HepG2 (cell line): Measurements from ENCODE around the gene NYNRIN. TPM values are rescaled to one million over a fixed set of nuclear protein-coding genes. Genes with fewer than 3 reads are reported as not detected.
A peak's percentile ranks its signal among the peaks of the same experiment; 100 is the strongest.

Source experiments
- GATAD2A ChIP-seq: IDR thresholded peaks from 2 replicates; pipeline ENCODE4 v1.6.1; 2016
- HHEX ChIP-seq: IDR thresholded peaks from 2 replicates; pipeline ENCODE4 v1.6.1; 2016; ENCODE audit warnings: control low read depth
- HNRNPL ChIP-seq: fragments of 200-400 bp; formaldehyde crosslinking; IDR thresholded peaks from 2 replicates; pipeline ENCODE4 v1.6.1; 2017; ENCODE audit warnings: mild to moderate bottlenecking, low read depth, low read length
- KDM1A ChIP-seq: IDR thresholded peaks from 2 replicates; pipeline ENCODE4 v1.6.1; 2016; ENCODE audit warnings: missing compliant biosample characterization
- NR2F6 ChIP-seq, 2 experiments: IDR thresholded peaks; 2 replicates each; pipeline ENCODE4 v1.6.1; 2016; ENCODE audit warnings: antibody characterized with exemption in 1 of 2, mild to moderate bottlenecking in 1 of 2
- SMAD9 ChIP-seq: sonication (generic); formaldehyde crosslinking; IDR thresholded peaks from 2 replicates; pipeline ENCODE4 v1.5.1; 2020; ENCODE audit warnings: mild to moderate bottlenecking, missing genetic modification reagents
- ZNF616 ChIP-seq: sonication (generic); formaldehyde crosslinking; IDR thresholded peaks from 2 replicates; pipeline ENCODE4 v1.5.0; 2020; ENCODE audit warnings: low read depth, mild to moderate bottlenecking, missing genetic modification reagents
- ZNF761 ChIP-seq: sonication (generic); formaldehyde crosslinking; conservative IDR thresholded peaks from 2 replicates; pipeline ENCODE4 v1.4.0; 2020; ENCODE audit warnings: mild to moderate bottlenecking, missing genetic modification reagents
- ZNF766 ChIP-seq: sonication (generic); formaldehyde crosslinking; IDR thresholded peaks from 2 replicates; pipeline ENCODE4 v1.5.0; 2020; ENCODE audit warnings: missing genetic modification reagents, borderline replicate concordance
- ZNF781 ChIP-seq: sonication (generic); formaldehyde crosslinking; IDR thresholded peaks from 2 replicates; pipeline ENCODE4 v1.5.1; 2020; ENCODE audit warnings: borderline replicate concordance, mild to moderate bottlenecking, missing genetic modification reagents; ENCODE audit errors: not compliant biosample characterization
- polyA plus RNA-seq, 8 experiments: library from polyadenylated mRNA; depleted of rRNA in 3 of 8; stranded (reverse) in 7 of 8; unstranded in 1 of 8; fragments of >200 nt; fragmentation: Illumina TruSeq in 4 of 8; extraction: Trizol in 4 of 8; gene quantifications; 2 replicates each; pipeline versions ENCODE4 v1.2.1 to v1.2.3, GENCODE V29; 2011 to 2016; ENCODE audit warnings: low read depth in 4 of 8, missing spikeins in 1 of 8, mixed read lengths in 1 of 8; ENCODE audit not compliant: insufficient read depth in 1 of 8
- total RNA-seq, 5 experiments: library from RNA; depleted of rRNA; stranded (reverse); fragments of >200 nt; fragmentation: Illumina TruSeq; extraction: Trizol; gene quantifications; 2 replicates each; pipeline ENCODE4 v1.2.3, GENCODE V29; 2016; ENCODE audit warnings: low read depth in 1 of 5
- TF ChIP-seq, protein P1 (sequence below): sonication (generic); formaldehyde crosslinking; IDR thresholded peaks from 2 replicates; pipeline ENCODE4 v1.8.1; 2022; ENCODE audit warnings: low read depth, mild to moderate bottlenecking, missing genetic modification reagents
- TF ChIP-seq, protein P2 (sequence below): sonication (generic); formaldehyde crosslinking; IDR thresholded peaks from 2 replicates; pipeline ENCODE4 v1.4.0; 2020; ENCODE audit warnings: low read depth, mild to moderate bottlenecking, missing genetic modification reagents
- TF ChIP-seq, protein P3 (sequence below): sonication (generic); formaldehyde crosslinking; IDR thresholded peaks from 2 replicates; pipeline ENCODE4 v1.5.0; 2020; ENCODE audit warnings: mild to moderate bottlenecking, missing genetic modification reagents
- TF ChIP-seq, protein P4 (sequence below): sonication (generic); formaldehyde crosslinking; IDR thresholded peaks from 2 replicates; pipeline ENCODE4 v1.4.0; 2020; ENCODE audit warnings: mild to moderate bottlenecking, missing genetic modification reagents

The NYNRIN gene
- total and polyA plus RNA-seq, 2 of the 13 experiments (the other 11 are each of a cell fraction or from before 2014, with no cell fraction given), result 0.63 to 1.1 TPM

DNA sequence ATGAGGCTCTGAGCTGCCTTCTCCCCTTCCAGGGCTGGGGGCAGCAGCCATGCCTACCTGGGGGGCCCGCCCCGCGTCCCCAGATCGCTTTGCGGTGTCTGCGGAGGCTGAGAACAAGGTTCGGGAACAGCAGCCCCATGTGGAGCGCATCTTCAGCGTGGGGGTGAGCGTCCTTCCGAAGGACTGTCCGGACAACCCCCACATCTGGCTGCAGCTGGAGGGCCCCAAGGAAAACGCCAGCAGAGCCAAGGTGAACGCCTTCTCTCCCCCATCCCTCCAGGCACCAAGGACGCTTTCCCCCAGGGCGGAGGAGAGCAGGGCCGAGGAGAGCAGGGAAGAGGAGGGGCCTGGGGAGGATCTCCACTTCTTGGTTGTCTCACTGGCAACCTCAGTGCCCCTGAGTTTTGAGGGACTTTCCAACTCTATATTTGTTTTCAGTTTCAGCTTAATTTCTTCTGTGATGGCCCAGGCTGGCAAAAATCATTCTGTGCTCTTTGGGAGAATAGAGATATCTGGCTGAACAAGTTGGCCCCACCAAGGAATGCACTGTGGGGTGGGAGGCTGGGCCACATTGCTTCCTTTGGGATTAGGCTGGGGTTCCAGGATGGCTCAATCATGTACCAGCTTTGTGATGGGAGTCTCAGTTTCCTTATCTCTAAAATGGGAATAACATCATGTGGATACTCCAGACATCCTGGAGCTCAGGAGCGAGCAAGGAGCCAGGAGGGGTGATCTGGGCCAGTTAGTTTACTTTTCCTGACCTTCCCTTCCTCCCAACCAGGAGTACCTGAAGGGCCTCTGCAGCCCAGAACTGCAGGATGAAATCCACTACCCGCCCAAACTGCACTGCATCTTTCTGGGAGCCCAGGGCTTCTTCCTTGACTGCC lies 32.1 kb downstream of the NYNRIN start (continued):
- TF ChIP-seq, protein P1, sequence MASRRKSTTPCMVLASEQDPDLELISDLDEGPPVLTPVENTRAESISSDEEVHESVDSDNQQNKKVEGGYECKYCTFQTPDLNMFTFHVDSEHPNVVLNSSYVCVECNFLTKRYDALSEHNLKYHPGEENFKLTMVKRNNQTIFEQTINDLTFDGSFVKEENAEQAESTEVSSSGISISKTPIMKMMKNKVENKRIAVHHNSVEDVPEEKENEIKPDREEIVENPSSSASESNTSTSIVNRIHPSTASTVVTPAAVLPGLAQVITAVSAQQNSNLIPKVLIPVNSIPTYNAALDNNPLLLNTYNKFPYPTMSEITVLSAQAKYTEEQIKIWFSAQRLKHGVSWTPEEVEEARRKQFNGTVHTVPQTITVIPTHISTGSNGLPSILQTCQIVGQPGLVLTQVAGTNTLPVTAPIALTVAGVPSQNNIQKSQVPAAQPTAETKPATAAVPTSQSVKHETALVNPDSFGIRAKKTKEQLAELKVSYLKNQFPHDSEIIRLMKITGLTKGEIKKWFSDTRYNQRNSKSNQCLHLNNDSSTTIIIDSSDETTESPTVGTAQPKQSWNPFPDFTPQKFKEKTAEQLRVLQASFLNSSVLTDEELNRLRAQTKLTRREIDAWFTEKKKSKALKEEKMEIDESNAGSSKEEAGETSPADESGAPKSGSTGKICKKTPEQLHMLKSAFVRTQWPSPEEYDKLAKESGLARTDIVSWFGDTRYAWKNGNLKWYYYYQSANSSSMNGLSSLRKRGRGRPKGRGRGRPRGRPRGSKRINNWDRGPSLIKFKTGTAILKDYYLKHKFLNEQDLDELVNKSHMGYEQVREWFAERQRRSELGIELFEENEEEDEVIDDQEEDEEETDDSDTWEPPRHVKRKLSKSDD (CRISPR knock-in tag), result no peak
- TF ChIP-seq ZNF766 (CRISPR knock-in tag), result no peak
- peak; percentile 53 for TF ChIP-seq SMAD9 (CRISPR knock-in tag)
- TF ChIP-seq HNRNPL, result no peak
- TF ChIP-seq, protein P2, sequence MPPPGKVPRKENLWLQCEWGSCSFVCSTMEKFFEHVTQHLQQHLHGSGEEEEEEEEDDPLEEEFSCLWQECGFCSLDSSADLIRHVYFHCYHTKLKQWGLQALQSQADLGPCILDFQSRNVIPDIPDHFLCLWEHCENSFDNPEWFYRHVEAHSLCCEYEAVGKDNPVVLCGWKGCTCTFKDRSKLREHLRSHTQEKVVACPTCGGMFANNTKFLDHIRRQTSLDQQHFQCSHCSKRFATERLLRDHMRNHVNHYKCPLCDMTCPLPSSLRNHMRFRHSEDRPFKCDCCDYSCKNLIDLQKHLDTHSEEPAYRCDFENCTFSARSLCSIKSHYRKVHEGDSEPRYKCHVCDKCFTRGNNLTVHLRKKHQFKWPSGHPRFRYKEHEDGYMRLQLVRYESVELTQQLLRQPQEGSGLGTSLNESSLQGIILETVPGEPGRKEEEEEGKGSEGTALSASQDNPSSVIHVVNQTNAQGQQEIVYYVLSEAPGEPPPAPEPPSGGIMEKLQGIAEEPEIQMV (CRISPR knock-in tag), result 0 out of 2 replicates have a peak, but pooled peaks have one; percentile 21
- TF ChIP-seq ZNF781, result peak; percentile 64
- TF ChIP-seq, protein P3, sequence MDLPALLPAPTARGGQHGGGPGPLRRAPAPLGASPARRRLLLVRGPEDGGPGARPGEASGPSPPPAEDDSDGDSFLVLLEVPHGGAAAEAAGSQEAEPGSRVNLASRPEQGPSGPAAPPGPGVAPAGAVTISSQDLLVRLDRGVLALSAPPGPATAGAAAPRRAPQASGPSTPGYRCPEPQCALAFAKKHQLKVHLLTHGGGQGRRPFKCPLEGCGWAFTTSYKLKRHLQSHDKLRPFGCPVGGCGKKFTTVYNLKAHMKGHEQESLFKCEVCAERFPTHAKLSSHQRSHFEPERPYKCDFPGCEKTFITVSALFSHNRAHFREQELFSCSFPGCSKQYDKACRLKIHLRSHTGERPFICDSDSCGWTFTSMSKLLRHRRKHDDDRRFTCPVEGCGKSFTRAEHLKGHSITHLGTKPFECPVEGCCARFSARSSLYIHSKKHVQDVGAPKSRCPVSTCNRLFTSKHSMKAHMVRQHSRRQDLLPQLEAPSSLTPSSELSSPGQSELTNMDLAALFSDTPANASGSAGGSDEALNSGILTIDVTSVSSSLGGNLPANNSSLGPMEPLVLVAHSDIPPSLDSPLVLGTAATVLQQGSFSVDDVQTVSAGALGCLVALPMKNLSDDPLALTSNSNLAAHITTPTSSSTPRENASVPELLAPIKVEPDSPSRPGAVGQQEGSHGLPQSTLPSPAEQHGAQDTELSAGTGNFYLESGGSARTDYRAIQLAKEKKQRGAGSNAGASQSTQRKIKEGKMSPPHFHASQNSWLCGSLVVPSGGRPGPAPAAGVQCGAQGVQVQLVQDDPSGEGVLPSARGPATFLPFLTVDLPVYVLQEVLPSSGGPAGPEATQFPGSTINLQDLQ, result no peak
- TF ChIP-seq ZNF761, result no peak; the same call in 1 of the 2 replicates
- no peak; the same call in 1 of the 2 replicates for TF ChIP-seq ZNF616 (CRISPR knock-in tag)
- no peak for TF ChIP-seq NR2F6 (IDR thresholded peaks at IDR 0.05)
- no peak for TF ChIP-seq NR2F6 (CRISPR knock-in tag; IDR thresholded peaks at IDR 0.05)
- TF ChIP-seq GATAD2A (CRISPR knock-in tag), result no peak
- TF ChIP-seq, protein P4, sequence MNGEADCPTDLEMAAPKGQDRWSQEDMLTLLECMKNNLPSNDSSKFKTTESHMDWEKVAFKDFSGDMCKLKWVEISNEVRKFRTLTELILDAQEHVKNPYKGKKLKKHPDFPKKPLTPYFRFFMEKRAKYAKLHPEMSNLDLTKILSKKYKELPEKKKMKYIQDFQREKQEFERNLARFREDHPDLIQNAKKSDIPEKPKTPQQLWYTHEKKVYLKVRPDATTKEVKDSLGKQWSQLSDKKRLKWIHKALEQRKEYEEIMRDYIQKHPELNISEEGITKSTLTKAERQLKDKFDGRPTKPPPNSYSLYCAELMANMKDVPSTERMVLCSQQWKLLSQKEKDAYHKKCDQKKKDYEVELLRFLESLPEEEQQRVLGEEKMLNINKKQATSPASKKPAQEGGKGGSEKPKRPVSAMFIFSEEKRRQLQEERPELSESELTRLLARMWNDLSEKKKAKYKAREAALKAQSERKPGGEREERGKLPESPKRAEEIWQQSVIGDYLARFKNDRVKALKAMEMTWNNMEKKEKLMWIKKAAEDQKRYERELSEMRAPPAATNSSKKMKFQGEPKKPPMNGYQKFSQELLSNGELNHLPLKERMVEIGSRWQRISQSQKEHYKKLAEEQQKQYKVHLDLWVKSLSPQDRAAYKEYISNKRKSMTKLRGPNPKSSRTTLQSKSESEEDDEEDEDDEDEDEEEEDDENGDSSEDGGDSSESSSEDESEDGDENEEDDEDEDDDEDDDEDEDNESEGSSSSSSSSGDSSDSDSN (CRISPR knock-in tag), result no peak
- peak; percentile 55 for TF ChIP-seq HHEX (CRISPR knock-in tag)
- TF ChIP-seq KDM1A, result peak; percentile 40; the same call in 1 of the 2 replicates
